Large intestine (tissue), 3 donors: ENCODE results near the gene SNX14. TPM values are rescaled to one million over a fixed set of nuclear protein-coding genes. Genes with fewer than 3 reads are reported as not detected.

Source experiments
- DNase-seq, 2 donors: peaks; one replicate each; pipeline versions ENCODE4 v3.0.0 to v3.0.0-alpha.2; 2013
- H3K27ac ChIP-seq: one replicate; pipeline ENCODE4 v1.5.1; 2013; ENCODE audit warnings: low read length
- H3K27me3 ChIP-seq: 2 replicates; pipeline ENCODE4 v1.6.1; 2013; ENCODE audit warnings: low read length; ENCODE audit not compliant: control insufficient read depth, insufficient read depth
- H3K36me3 ChIP-seq: 2 replicates; pipeline ENCODE4 v1.6.1; 2013; ENCODE audit warnings: low read length; ENCODE audit not compliant: control insufficient read depth, insufficient read depth
- H3K4me1 ChIP-seq: one replicate; pipeline ENCODE4 v1.6.1; 2013; ENCODE audit warnings: low read length; ENCODE audit not compliant: control insufficient read depth, insufficient read depth
- H3K4me3 ChIP-seq: one replicate; pipeline ENCODE4 v1.5.1; 2013; ENCODE audit warnings: low read length
- H3K9me3 ChIP-seq: one replicate; pipeline ENCODE4 v1.6.1; 2013; ENCODE audit warnings: mild to moderate bottlenecking, low read depth, low read length, moderate library complexity; ENCODE audit not compliant: control insufficient read depth
- WGBS: methylation state at CpG from one replicate; pipeline ENCODE4 v1.1.5; 2013; ENCODE audit warnings: low lambda C conversion rate; ENCODE audit not compliant: insufficient coverage; 5-methylcytosine and 5-hydroxymethylcytosine counted together
- polyA plus RNA-seq: library from polyadenylated mRNA; unstranded; fragments of 120-200 nt; gene quantifications from one replicate; pipeline ENCODE4 v1.2.1, GENCODE V29; 2013

Gene SNX14
- polyA plus RNA-seq, 1 donor = 96.1 TPM

GRCh38 chr6:85464722-85465150, 128.9 kb downstream of the SNX14 start:
- DNase-seq = no peak
- no CpG with 5 or more reads among the region's 4 CpGs for WGBS
- Histone ChIP-seq H3K36me3 (no peaks in the 10 kb centered on the region), H3K27ac (no peak overlapping the region), H3K4me3 (no peak overlapping the region), H3K9me3 (no peaks in the 10 kb centered on the region), H3K27me3 (no peaks in the 10 kb centered on the region), H3K4me1 (no peaks in the 10 kb centered on the region)

DNA sequence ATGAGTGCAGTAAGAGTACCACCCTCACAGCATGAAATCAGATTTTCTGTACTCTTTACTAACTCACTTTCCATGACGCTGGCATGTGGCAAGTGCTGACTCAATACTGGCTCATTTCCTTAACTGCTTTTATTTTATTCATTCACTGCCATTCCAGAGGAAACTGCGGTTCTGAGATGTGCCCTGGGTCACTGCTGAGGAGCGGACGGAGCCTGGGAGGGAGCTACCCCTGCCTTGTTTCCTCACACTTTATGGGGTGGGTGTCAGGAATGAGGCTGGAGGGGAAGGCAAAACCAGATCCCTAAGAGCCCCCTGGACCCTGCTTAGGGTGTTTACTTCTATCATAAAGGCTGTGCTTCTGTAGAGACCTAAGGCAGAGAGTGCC, 129.4 kb downstream of the SNX14 start:
- H3K27me3 ChIP-seq = no peaks in the 10 kb centered on the region
- no peaks in the 10 kb centered on the region for H3K36me3 ChIP-seq
- H3K4me3 ChIP-seq = no peak overlapping the region
- no peaks in the 10 kb centered on the region for H3K9me3 ChIP-seq
- H3K27ac ChIP-seq = no peak overlapping the region
- no CpG with 5 or more reads among the region's 4 CpGs for WGBS
- H3K4me1 ChIP-seq = no peaks in the 10 kb centered on the region
- DNase-seq = no peak

DNA sequence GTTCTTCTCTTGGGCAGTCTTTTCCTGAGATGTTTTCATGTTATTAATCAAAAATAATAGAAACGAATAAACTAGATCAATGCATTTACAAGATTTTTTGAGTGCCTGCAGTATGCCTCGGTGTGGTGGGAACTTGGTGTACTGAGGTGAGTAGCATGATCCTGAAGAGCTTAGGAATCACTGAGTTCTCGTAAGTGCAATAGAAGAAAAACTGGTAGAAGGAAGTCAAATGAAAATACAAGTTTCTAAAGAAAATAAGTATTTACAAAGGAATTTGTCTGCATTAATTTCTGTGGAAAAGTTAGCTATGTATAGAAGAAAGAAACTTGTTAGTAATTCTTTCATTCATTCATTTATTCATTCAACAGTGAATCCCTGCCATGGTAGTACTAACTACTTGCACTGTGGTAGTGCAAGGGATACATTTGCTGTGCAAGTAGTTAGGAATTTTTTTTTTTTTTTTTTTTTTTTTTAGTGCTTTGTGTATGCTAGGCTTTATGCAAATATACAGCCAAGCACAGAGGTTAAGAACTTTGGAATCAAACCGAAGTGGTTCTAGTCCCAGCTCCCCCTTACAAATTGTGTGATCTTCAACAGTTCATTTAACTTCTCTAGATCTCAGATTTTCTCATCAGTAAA, 129.9 kb downstream of the SNX14 start:
- Histone ChIP-seq H3K4me1 (no peaks in the 10 kb centered on the region), H3K27ac (no peak overlapping the region), H3K27me3 (no peaks in the 10 kb centered on the region), H3K36me3 (no peaks in the 10 kb centered on the region), H3K9me3 (no peaks in the 10 kb centered on the region), H3K4me3 (no peak overlapping the region)
- WGBS = 85% methylated on average over 4 of the region's 4 CpGs
- DNase-seq = no peak

- no peaks in the 10 kb centered on the region for H3K27me3 ChIP-seq
- H3K4me3 ChIP-seq = no peak overlapping the region
- H3K4me1 ChIP-seq = no peaks in the 10 kb centered on the region
- H3K36me3 ChIP-seq = no peaks in the 10 kb centered on the region
- WGBS = no CpG with 5 or more reads among the region's 2 CpGs
- no peaks in the 10 kb centered on the region for H3K9me3 ChIP-seq
- no peak overlapping the region for H3K27ac ChIP-seq
- no peak for DNase-seq
These were observed 131.0 kb downstream of the SNX14 start for GRCh38 chr6:85462673-85463072.

DNA sequence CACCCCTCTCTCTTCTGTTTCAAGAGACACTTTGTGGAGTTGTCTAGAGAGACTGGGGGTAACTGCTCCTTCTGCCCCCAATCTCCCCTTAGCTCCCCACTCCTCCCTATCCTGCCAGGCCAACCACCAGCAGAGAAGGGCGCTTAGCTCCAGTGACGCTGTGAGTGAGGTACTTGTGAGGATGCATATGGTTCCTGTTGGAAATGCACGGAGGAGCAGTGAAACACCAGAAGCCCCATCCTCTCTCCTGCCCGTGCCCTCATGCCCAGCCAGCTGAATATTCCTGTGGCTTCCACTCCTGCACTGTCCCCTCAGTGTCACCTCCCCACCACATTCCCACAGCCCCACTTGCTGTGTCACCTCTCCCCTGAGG, 131.9 kb downstream of the SNX14 start:
- no peaks in the 10 kb centered on the region for H3K27me3 ChIP-seq
- WGBS = no CpG with 5 or more reads among the region's 4 CpGs
- no peak overlapping the region for H3K4me3 ChIP-seq
- no peaks in the 10 kb centered on the region for H3K4me1 ChIP-seq
- no peaks in the 10 kb centered on the region for H3K36me3 ChIP-seq
- H3K27ac ChIP-seq = no peak overlapping the region
- DNase-seq = no peak
- no peaks in the 10 kb centered on the region for H3K9me3 ChIP-seq

GRCh38 chr6:85460921-85461797, 132.5 kb downstream of the SNX14 start:
- Histone ChIP-seq H3K9me3 (no peaks in the 10 kb centered on the region), H3K4me1 (no peaks in the 10 kb centered on the region), H3K36me3 (no peaks in the 10 kb centered on the region), H3K27me3 (no peaks in the 10 kb centered on the region), H3K27ac (no peak overlapping the region), H3K4me3 (no peak overlapping the region)
- DNase-seq = no peak
- 100% methylated on average over 1 of the region's 4 CpGs for WGBS

GRCh38 chr6:85460154-85460920, 133.3 kb downstream of the SNX14 start:
- H3K4me1 ChIP-seq = no peaks in the 10 kb centered on the region
- H3K36me3 ChIP-seq = no peaks in the 10 kb centered on the region
- no peaks in the 10 kb centered on the region for H3K9me3 ChIP-seq
- WGBS = 92% methylated on average over 2 of the region's 4 CpGs
- H3K4me3 ChIP-seq = no peak overlapping the region
- H3K27me3 ChIP-seq = no peaks in the 10 kb centered on the region
- H3K27ac ChIP-seq = no peak overlapping the region
- DNase-seq = no peak

- H3K27ac ChIP-seq = no peak overlapping the region
- WGBS = 94% methylated on average over 2 of the region's 4 CpGs
These were observed 134.3 kb downstream of the SNX14 start for GRCh38 chr6:85459224-85459901.

DNA sequence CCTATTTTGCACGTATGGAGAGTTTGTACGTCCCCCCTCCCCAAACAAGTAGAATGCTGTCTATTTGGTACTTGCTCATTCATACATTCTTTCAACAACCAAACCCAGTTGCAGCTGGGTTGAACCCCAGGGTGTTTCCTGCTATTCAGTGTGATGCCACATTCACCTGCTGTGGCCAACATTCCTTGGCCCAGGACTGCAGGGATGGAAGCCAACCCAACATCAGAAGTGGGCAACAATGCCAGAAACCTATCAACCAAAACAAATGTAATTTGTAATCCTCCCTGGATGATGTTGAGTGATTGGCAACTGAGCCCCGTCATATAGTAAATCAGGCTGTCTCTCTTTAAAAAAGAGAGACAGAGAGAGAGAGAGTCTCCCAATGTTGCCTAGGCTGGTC, 134.9 kb downstream of the SNX14 start:
- WGBS = no CpG with 5 or more reads among the region's 3 CpGs
- no peak overlapping the region for H3K27ac ChIP-seq

More at GRCh38 chr6:85459224-85459901, 134.3 kb downstream of the SNX14 start:
- Histone ChIP-seq H3K9me3 (no peaks in the 10 kb centered on the region), H3K27me3 (no peaks in the 10 kb centered on the region), H3K4me3 (no peak overlapping the region), H3K36me3 (no peaks in the 10 kb centered on the region), H3K4me1 (no peaks in the 10 kb centered on the region)
- no peak for DNase-seq

GRCh38 chr6:85458184-85458583, 135.5 kb downstream of the SNX14 start:
- Histone ChIP-seq H3K4me3 (no peak overlapping the region), H3K36me3 (no peaks in the 10 kb centered on the region), H3K9me3 (no peaks in the 10 kb centered on the region), H3K27ac (no peak overlapping the region), H3K27me3 (no peaks in the 10 kb centered on the region), H3K4me1 (no peaks in the 10 kb centered on the region)
- WGBS = 17% methylated on average over 1 of the region's 2 CpGs
- DNase-seq = no peak

More for the DNA sequence above, 134.9 kb downstream of the SNX14 start:
- H3K36me3 ChIP-seq = no peaks in the 10 kb centered on the region
- DNase-seq = no peak
- H3K9me3 ChIP-seq = no peaks in the 10 kb centered on the region
- no peaks in the 10 kb centered on the region for H3K4me1 ChIP-seq
- no peaks in the 10 kb centered on the region for H3K27me3 ChIP-seq
- H3K4me3 ChIP-seq = no peak overlapping the region
